ENCODE measurements around the gene MYO3B. TPM values are rescaled to one million over a fixed set of nuclear protein-coding genes. Genes with fewer than 3 reads are reported as not detected.
"Not testable (repeated sequence)": the region's sequence is repeated elsewhere in the genome, so short reads cannot be mapped to it uniquely, and the experiment has no call there.

MYO3B gene
- total and polyA plus RNA-seq, 4 donors, result 0.50 to 0.61 (median 0.53) TPM

DNA sequence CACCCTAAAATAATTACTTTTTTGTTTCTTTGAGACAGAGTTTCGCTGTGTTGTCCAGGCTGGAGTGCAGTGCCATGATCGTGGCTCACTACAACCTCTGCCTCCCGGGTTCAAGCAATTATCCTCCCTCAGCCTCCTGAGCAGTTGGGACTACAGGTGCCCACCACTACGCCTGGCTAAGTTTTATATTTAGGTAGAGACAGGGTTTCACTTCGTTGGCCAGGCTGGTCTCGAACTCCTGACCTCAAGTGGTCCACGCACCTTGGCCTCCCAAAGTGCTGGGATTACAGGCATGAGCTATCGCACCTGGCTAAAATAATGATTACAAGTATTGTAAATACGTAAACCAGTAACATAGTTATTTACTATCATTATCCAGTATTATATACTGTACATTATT is 279.8 kb downstream of the MYO3B start:
- Histone ChIP-seq H3K27ac (ENCODE audit: low read depth, low read length) (no peak overlapping the region), H3K9me3 (ENCODE audit: control insufficient read depth, insufficient read depth, low read length) (no peaks in the 10 kb centered on the region), H3K27me3 (ENCODE audit: control insufficient read depth, insufficient read depth, low read length) (peaks cover 2% of the 10 kb centered on the region), H3K36me3 (ENCODE audit: control insufficient read depth, insufficient read depth, low read length) (no peaks in the 10 kb centered on the region), H3K4me1 (ENCODE audit: control insufficient read depth, insufficient read depth, low read length) (no peaks in the 10 kb centered on the region), H3K4me3 (ENCODE audit: low read depth, low read length) (no peak overlapping the region)
- no peak for DNase-seq (ENCODE audit: low read depth in 4 of 6, low spot score in 6 of 6)
- WGBS (ENCODE audit: insufficient coverage), result 100% methylated on average over 2 of the region's 9 CpGs

DNA sequence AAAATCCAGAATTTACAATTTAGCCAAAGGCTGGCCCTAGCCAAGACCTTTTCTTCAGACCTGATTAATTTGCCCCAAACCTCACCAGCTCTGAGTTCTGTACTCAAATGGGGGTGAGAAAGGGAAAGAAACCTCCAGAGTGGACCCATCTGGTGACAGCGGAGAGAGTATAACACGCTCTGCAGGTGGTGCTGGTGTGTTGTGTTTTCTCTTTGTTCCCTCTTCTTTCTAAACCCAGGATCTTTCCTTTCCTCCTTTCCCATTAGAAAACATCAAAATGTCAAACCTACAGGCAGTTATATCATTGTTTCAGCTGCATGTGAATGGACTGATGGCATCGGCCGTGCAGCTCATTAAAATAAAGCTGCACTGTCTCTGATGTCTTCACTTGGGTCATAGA is 283.9 kb downstream of the MYO3B start:
- peak in 3 of 6 donors; percentile 5 to 49 (median 15) for DNase-seq (ENCODE audit: low read depth in 4 of 6, low spot score in 6 of 6)
- no peaks in the 10 kb centered on the region for H3K9me3 ChIP-seq (ENCODE audit: control insufficient read depth, insufficient read depth, low read length)
- 42% methylated on average over 2 of the region's 4 CpGs for WGBS (ENCODE audit: insufficient coverage)
- no peaks in the 10 kb centered on the region for H3K4me1 ChIP-seq (ENCODE audit: control insufficient read depth, insufficient read depth, low read length)
- H3K4me3 ChIP-seq (ENCODE audit: low read depth, low read length), result no peak overlapping the region
- H3K27ac ChIP-seq (ENCODE audit: low read depth, low read length), result no peak overlapping the region
- H3K27me3 ChIP-seq (ENCODE audit: control insufficient read depth, insufficient read depth, low read length), result peaks cover 2% of the 10 kb centered on the region
- no peaks in the 10 kb centered on the region for H3K36me3 ChIP-seq (ENCODE audit: control insufficient read depth, insufficient read depth, low read length)

GRCh38 chr2:170462433-170463205 is 284.7 kb downstream of the MYO3B start:
- no peak overlapping the region for H3K4me3 ChIP-seq (ENCODE audit: low read depth, low read length)
- H3K36me3 ChIP-seq (ENCODE audit: control insufficient read depth, insufficient read depth, low read length), result no peaks in the 10 kb centered on the region
- H3K27me3 ChIP-seq (ENCODE audit: control insufficient read depth, insufficient read depth, low read length), result peaks cover 2% of the 10 kb centered on the region
- no peak overlapping the region for H3K27ac ChIP-seq (ENCODE audit: low read depth, low read length)
- no peaks in the 10 kb centered on the region for H3K9me3 ChIP-seq (ENCODE audit: control insufficient read depth, insufficient read depth, low read length)
- 47% methylated on average over 4 of the region's 8 CpGs for WGBS (ENCODE audit: insufficient coverage)
- DNase-seq (ENCODE audit: low read depth in 4 of 6, low spot score in 6 of 6), result no peak
- H3K4me1 ChIP-seq (ENCODE audit: control insufficient read depth, insufficient read depth, low read length), result no peaks in the 10 kb centered on the region

DNA sequence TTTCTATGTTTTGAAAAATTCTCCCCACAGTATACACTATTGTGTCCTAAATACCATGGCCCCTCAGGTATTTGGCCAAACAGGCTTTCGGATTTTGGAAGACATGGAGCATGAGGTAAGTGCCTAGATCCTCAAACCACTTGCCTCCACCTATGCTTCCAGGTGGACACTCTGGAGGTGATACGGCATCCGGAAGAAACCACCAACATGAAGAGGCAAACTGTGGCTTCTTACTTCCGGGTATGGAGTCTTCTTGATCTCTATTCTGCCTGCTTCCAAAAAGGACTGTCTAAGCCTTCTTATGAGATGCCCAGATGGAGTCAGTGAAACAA is 285.2 kb downstream of the MYO3B start:
- no peak for DNase-seq (ENCODE audit: low read depth in 4 of 6, low spot score in 6 of 6)
- H3K4me3 ChIP-seq (ENCODE audit: low read depth, low read length), result no peak overlapping the region
- H3K4me1 ChIP-seq (ENCODE audit: control insufficient read depth, insufficient read depth, low read length), result no peaks in the 10 kb centered on the region
- H3K9me3 ChIP-seq (ENCODE audit: control insufficient read depth, insufficient read depth, low read length), result no peaks in the 10 kb centered on the region
- H3K27me3 ChIP-seq (ENCODE audit: control insufficient read depth, insufficient read depth, low read length), result peaks cover 2% of the 10 kb centered on the region
- H3K36me3 ChIP-seq (ENCODE audit: control insufficient read depth, insufficient read depth, low read length), result no peaks in the 10 kb centered on the region
- no peak overlapping the region for H3K27ac ChIP-seq (ENCODE audit: low read depth, low read length)
- WGBS (ENCODE audit: insufficient coverage), result 95% methylated on average over 4 of the region's 4 CpGs

DNA sequence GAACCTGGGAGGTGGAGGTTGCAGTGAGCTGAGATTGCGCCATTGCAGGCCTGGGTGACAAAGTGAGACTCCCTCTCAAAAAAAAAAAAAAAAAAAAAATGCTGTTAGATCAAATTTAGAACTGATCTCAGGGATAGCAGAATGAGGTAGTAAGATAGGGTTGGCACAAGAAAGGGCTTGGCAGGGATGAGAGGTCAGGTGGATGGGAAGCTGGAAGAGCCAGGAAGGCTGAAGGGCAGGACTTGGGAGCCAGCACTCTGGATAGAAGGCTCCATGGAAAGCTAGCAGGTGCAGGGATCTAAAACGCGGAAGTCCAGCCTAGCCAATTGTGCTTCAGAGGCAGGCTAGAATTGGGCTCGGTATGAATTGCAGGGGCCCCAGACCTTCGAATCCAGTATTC is 286.3 kb downstream of the MYO3B start:
- WGBS (ENCODE audit: insufficient coverage), result 100% methylated on average over 3 of the region's 5 CpGs
- Histone ChIP-seq H3K9me3 (ENCODE audit: control insufficient read depth, insufficient read depth, low read length) (no peaks in the 10 kb centered on the region), H3K4me1 (ENCODE audit: control insufficient read depth, insufficient read depth, low read length) (no peaks in the 10 kb centered on the region), H3K36me3 (ENCODE audit: control insufficient read depth, insufficient read depth, low read length) (no peaks in the 10 kb centered on the region), H3K27me3 (ENCODE audit: control insufficient read depth, insufficient read depth, low read length) (peaks cover 2% of the 10 kb centered on the region), H3K27ac (ENCODE audit: low read depth, low read length) (no peak overlapping the region), H3K4me3 (ENCODE audit: low read depth, low read length) (no peak overlapping the region)
- no peak for DNase-seq (ENCODE audit: low read depth in 4 of 6, low spot score in 6 of 6)

GRCh38 chr2:170465241-170465640 is 287.3 kb downstream of the MYO3B start:
- Histone ChIP-seq H3K4me3 (ENCODE audit: low read depth, low read length) (no peak overlapping the region), H3K4me1 (ENCODE audit: control insufficient read depth, insufficient read depth, low read length) (no peaks in the 10 kb centered on the region), H3K9me3 (ENCODE audit: control insufficient read depth, insufficient read depth, low read length) (no peaks in the 10 kb centered on the region), H3K27ac (ENCODE audit: low read depth, low read length) (no peak overlapping the region), H3K36me3 (ENCODE audit: control insufficient read depth, insufficient read depth, low read length) (no peaks in the 10 kb centered on the region), H3K27me3 (ENCODE audit: control insufficient read depth, insufficient read depth, low read length) (peaks cover 2% of the 10 kb centered on the region)
- 92% methylated on average over 2 of the region's 4 CpGs for WGBS (ENCODE audit: insufficient coverage)
- DNase-seq (ENCODE audit: low read depth in 4 of 6, low spot score in 6 of 6), result no peak

- no peaks in the 10 kb centered on the region for H3K9me3 ChIP-seq (ENCODE audit: control insufficient read depth, insufficient read depth, low read length)
- WGBS (ENCODE audit: insufficient coverage), result 79% methylated on average over 6 of the region's 8 CpGs
Observed at GRCh38 chr2:170466632-170467031, 288.7 kb downstream of the MYO3B start.

GRCh38 chr2:170467568-170468422 is 289.8 kb downstream of the MYO3B start:
- Histone ChIP-seq H3K36me3 (ENCODE audit: control insufficient read depth, insufficient read depth, low read length) (no peaks in the 10 kb centered on the region), H3K4me1 (ENCODE audit: control insufficient read depth, insufficient read depth, low read length) (no peaks in the 10 kb centered on the region), H3K27ac (ENCODE audit: low read depth, low read length) (no peak overlapping the region), H3K4me3 (ENCODE audit: low read depth, low read length) (no peak overlapping the region), H3K27me3 (ENCODE audit: control insufficient read depth, insufficient read depth, low read length) (no peaks in the 10 kb centered on the region), H3K9me3 (ENCODE audit: control insufficient read depth, insufficient read depth, low read length) (no peaks in the 10 kb centered on the region)
- no peak for DNase-seq (ENCODE audit: low read depth in 4 of 6, low spot score in 6 of 6)
- no CpG with 5 or more reads among the region's 1 CpG for WGBS (ENCODE audit: insufficient coverage)

More at GRCh38 chr2:170466632-170467031, 288.7 kb downstream of the MYO3B start:
- Histone ChIP-seq H3K36me3 (ENCODE audit: control insufficient read depth, insufficient read depth, low read length) (no peaks in the 10 kb centered on the region), H3K27ac (ENCODE audit: low read depth, low read length) (no peak overlapping the region), H3K27me3 (ENCODE audit: control insufficient read depth, insufficient read depth, low read length) (peaks cover 2% of the 10 kb centered on the region), H3K4me3 (ENCODE audit: low read depth, low read length) (no peak overlapping the region), H3K4me1 (ENCODE audit: control insufficient read depth, insufficient read depth, low read length) (no peaks in the 10 kb centered on the region)
- no peak for DNase-seq (ENCODE audit: low read depth in 4 of 6, low spot score in 6 of 6)

DNA sequence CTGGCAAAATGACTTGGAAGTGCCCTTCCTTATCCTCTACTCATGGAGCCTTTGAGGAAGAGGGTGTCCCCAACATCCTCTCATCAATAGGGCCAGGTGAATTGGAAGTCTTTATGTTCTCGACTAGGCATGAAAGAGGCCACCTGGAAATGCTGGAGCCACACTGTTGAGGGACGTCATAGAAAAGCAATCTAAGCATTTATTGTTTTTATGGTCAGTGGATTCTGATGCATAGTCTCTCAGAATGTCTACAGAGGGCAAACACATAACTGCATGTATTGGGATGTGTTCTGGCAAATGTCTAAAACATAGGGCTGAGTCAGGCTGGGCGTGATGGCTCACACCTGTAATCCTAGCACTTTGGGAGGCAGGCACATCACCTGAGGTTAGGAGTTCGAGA is 290.6 kb downstream of the MYO3B start:
- 78% methylated on average over 2 of the region's 4 CpGs for WGBS (ENCODE audit: insufficient coverage)
- H3K4me1 ChIP-seq (ENCODE audit: control insufficient read depth, insufficient read depth, low read length), result no peaks in the 10 kb centered on the region
- no peak overlapping the region for H3K27ac ChIP-seq (ENCODE audit: low read depth, low read length)
- H3K9me3 ChIP-seq (ENCODE audit: control insufficient read depth, insufficient read depth, low read length), result no peaks in the 10 kb centered on the region
- H3K4me3 ChIP-seq (ENCODE audit: low read depth, low read length), result no peak overlapping the region
- no peak for DNase-seq (ENCODE audit: low read depth in 4 of 6, low spot score in 6 of 6)
- H3K27me3 ChIP-seq (ENCODE audit: control insufficient read depth, insufficient read depth, low read length), result no peaks in the 10 kb centered on the region
- no peaks in the 10 kb centered on the region for H3K36me3 ChIP-seq (ENCODE audit: control insufficient read depth, insufficient read depth, low read length)

DNA sequence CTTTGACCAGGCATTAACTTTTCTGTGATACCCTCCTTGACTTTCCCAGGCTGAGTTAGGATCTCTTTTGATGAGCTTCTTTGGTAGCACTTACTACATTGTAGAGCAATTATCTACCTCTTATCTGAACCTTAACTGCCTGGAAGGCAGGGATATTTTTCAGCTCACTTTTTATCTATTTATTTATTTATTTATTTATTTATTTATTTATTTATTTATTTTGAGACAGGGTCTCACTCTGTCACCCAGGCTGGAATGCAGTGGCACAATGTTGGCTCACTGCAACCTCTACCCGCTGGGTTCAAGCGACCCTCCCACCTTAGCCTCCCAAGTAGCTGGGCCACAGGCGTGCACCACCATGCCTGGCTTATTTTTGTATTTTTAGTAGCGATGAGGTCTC is 294.6 kb downstream of the MYO3B start:
- WGBS (ENCODE audit: insufficient coverage), result 100% methylated on average over 4 of the region's 4 CpGs
- H3K36me3 ChIP-seq (ENCODE audit: control insufficient read depth, insufficient read depth, low read length); H3K4me1 ChIP-seq (ENCODE audit: control insufficient read depth, insufficient read depth, low read length); H3K9me3 ChIP-seq (ENCODE audit: control insufficient read depth, insufficient read depth, low read length); H3K4me3 ChIP-seq (ENCODE audit: low read depth, low read length); DNase-seq (ENCODE audit: low read depth in 4 of 6, low spot score in 6 of 6); H3K27me3 ChIP-seq (ENCODE audit: control insufficient read depth, insufficient read depth, low read length); H3K27ac ChIP-seq (ENCODE audit: low read depth, low read length): not testable (repeated sequence)
